NCI-H2029 (cell line): ENCODE results near the gene CD164.
"Not testable (repeated sequence)": the region's sequence is repeated elsewhere in the genome, so short reads cannot be mapped to it uniquely, and the experiment has no call there.

Experiments
- DNase-seq: peaks from one replicate; lab custom pipeline; 2025; lab: John Stamatoyannopoulos, UW

CD164 gene

GRCh38 chr6:109374326-109374892 lies 7.9 kb downstream of the CD164 start:
- no peak for DNase-seq

- no peak for DNase-seq
Observed at GRCh38 chr6:109373762-109374161, 8.5 kb downstream of the CD164 start.

GRCh38 chr6:109373331-109373730 lies 8.9 kb downstream of the CD164 start:
- DNase-seq, result no peak

- no peak for DNase-seq
Observed at GRCh38 chr6:109372130-109372529, 10.1 kb downstream of the CD164 start.

GRCh38 chr6:109370792-109371191 lies 11.5 kb downstream of the CD164 start:
- no peak for DNase-seq

- no peak for DNase-seq
Observed at GRCh38 chr6:109370336-109370735, 11.9 kb downstream of the CD164 start.

GRCh38 chr6:109369728-109370127 lies 12.5 kb downstream of the CD164 start:
- no peak for DNase-seq

- not testable (repeated sequence) for DNase-seq
Observed at GRCh38 chr6:109364382-109365078, 17.7 kb downstream of the CD164 start.

- no peak for DNase-seq
Observed at GRCh38 chr6:109363753-109364152, 18.5 kb downstream of the CD164 start.

- no peak for DNase-seq
Observed at GRCh38 chr6:109362102-109362884, 20.0 kb downstream of the CD164 start.

GRCh38 chr6:109360791-109361190 lies 21.5 kb downstream of the CD164 start:
- no peak for DNase-seq

GRCh38 chr6:109360281-109360680 lies 22.0 kb downstream of the CD164 start:
- DNase-seq, result no peak

GRCh38 chr6:109359248-109359647 lies 23.0 kb downstream of the CD164 start:
- no peak for DNase-seq

- no peak for DNase-seq
Observed at GRCh38 chr6:109358204-109358603, 24.1 kb downstream of the CD164 start.

GRCh38 chr6:109356237-109356636 lies 26.0 kb downstream of the CD164 start:
- no peak for DNase-seq

GRCh38 chr6:109351231-109352130 lies 30.8 kb downstream of the CD164 start:
- DNase-seq, result no peak

- peak; percentile 94 for DNase-seq
Observed at GRCh38 chr6:109349419-109349987, 32.8 kb downstream of the CD164 start.

- DNase-seq, result no peak
Observed at GRCh38 chr6:109348226-109348625, 34.0 kb downstream of the CD164 start.

- no peak for DNase-seq
Observed at GRCh38 chr6:109347779-109348178, 34.5 kb downstream of the CD164 start.

- peak; percentile 18 for DNase-seq
Observed at GRCh38 chr6:109345986-109346385, 36.3 kb downstream of the CD164 start.

GRCh38 chr6:109344226-109344625 lies 38.0 kb downstream of the CD164 start:
- no peak for DNase-seq

- DNase-seq, result no peak
Observed at GRCh38 chr6:109343518-109343917, 38.7 kb downstream of the CD164 start.
